NCI-H2227 treated with DMSO at 0.1 percent for 48 hours (cell line): ENCODE measurements around the gene UPK3BL2.
"Not testable (repeated sequence)": the region's sequence is repeated elsewhere in the genome, so short reads cannot be mapped to it uniquely, and the experiment has no call there.

Experiments
- DNase-seq: peaks from one replicate; lab custom pipeline; 2025; lab: John Stamatoyannopoulos, UW

The UPK3BL2 gene

GRCh38 chr7:102543596-102543995 is at the start of gene UPK3BL2:
Gene UPK3BL2 (minus strand): TSS chr7:102543696. CDS start chr7:102543636, 60 bp downstream.
- DNase-seq, result not testable (repeated sequence)

- not testable (repeated sequence) for DNase-seq
Observed at GRCh38 chr7:102592477-102593019, 49.1 kb upstream of the UPK3BL2 start.

- not testable (repeated sequence) for DNase-seq
Observed at GRCh38 chr7:102589857-102590256, 46.4 kb upstream of the UPK3BL2 start.

GRCh38 chr7:102583495-102583894 is 40.0 kb upstream of the UPK3BL2 start:
- not testable (repeated sequence) for DNase-seq

GRCh38 chr7:102581722-102582121 is 38.2 kb upstream of the UPK3BL2 start:
- not testable (repeated sequence) for DNase-seq

GRCh38 chr7:102578486-102578885 is 35.0 kb upstream of the UPK3BL2 start:
- not testable (repeated sequence) for DNase-seq

- not testable (repeated sequence) for DNase-seq
Observed at GRCh38 chr7:102577315-102578240, 34.1 kb upstream of the UPK3BL2 start.

GRCh38 chr7:102576363-102576762 is 32.9 kb upstream of the UPK3BL2 start:
- DNase-seq, result not testable (repeated sequence)

- not testable (repeated sequence) for DNase-seq
Observed at GRCh38 chr7:102574607-102575006, 31.1 kb upstream of the UPK3BL2 start.

GRCh38 chr7:102572261-102573239 is 29.1 kb upstream of the UPK3BL2 start, which contains the start of gene POLR2J3:
Gene POLR2J3 (minus strand): TSS chr7:102572583. CDS start chr7:102572521, 62 bp downstream.
- not testable (repeated sequence) for DNase-seq

GRCh38 chr7:102568620-102569019 is 25.1 kb upstream of the UPK3BL2 start:
- not testable (repeated sequence) for DNase-seq

- DNase-seq, result not testable (repeated sequence)
Observed at GRCh38 chr7:102550808-102551422, 7.4 kb upstream of the UPK3BL2 start, which contains the start of gene SPDYE2. Gene SPDYE2 (plus strand): TSS chr7:102551226. CDS start chr7:102553256, 2,030 bp downstream.

- DNase-seq, result not testable (repeated sequence)
Observed at GRCh38 chr7:102546353-102546752, 2.9 kb upstream of the UPK3BL2 start.

GRCh38 chr7:102545288-102545687 is 1.8 kb upstream of the UPK3BL2 start:
- not testable (repeated sequence) for DNase-seq

- DNase-seq, result not testable (repeated sequence)
Observed at GRCh38 chr7:102544372-102544771, 876 bp upstream of the UPK3BL2 start.

- not testable (repeated sequence) for DNase-seq
Observed at GRCh38 chr7:102542771-102543170, 725 bp downstream of the UPK3BL2 start.

GRCh38 chr7:102542083-102542482 is 1.4 kb downstream of the UPK3BL2 start:
- not testable (repeated sequence) for DNase-seq

GRCh38 chr7:102540604-102541003 is 2.9 kb downstream of the UPK3BL2 start:
- DNase-seq, result not testable (repeated sequence)

- DNase-seq, result not testable (repeated sequence)
Observed at GRCh38 chr7:102535062-102535615, 8.4 kb downstream of the UPK3BL2 start.

- not testable (repeated sequence) for DNase-seq
Observed at GRCh38 chr7:102532127-102532526, 11.4 kb downstream of the UPK3BL2 start.

- not testable (repeated sequence) for DNase-seq
Observed at GRCh38 chr7:102531583-102531982, 11.9 kb downstream of the UPK3BL2 start.
